K562 (cell line): ENCODE measurements around the gene CACNA1I. TPM values are rescaled to one million over a fixed set of nuclear protein-coding genes. Genes with fewer than 3 reads are reported as not detected.

Experiments
- ATAC-seq: fragments of 200-7000 bp; cut with Tn5 transposase; 3 replicates; pipeline ENCODE4 v1.9.1; 2020; ENCODE audit warnings: moderate library complexity
- BruUV-seq: library from RNA; stranded (reverse); fragments of 400-500 nt; replicated peaks from 2 replicates; lab custom pipeline; 2021; lab: Mats Ljungman, UMichigan
- CTCF ChIA-PET: fragments of 300-600 bp; formaldehyde crosslinking; extraction: SDS; loops from one replicate; lab custom pipeline; 2021; ENCODE audit warnings: low intra/inter-chr PET ratio; lab: Yijun Ruan, JAX
- POLR2A ChIA-PET: fragments of 300-600, 350-650 bp; sonication (Branson Sonifier 250); formaldehyde crosslinking; extraction: SDS; loops from one replicate; lab custom pipeline; 2021; ENCODE audit warnings: antibody characterized with exemption, inconsistent platforms; lab: Yijun Ruan, JAX
- DNase-seq, 4 experiments: peaks; one replicate each; pipeline versions ENCODE4 v3.0.0 to v3.0.0-alpha.2; 2011 to 2018; ENCODE audit warnings: low spot score in 3 of 4, mixed read lengths in 3 of 4; ENCODE audit errors: extremely low read depth in 1 of 4
- FAIRE-seq: peaks from 2 replicates; lab custom pipeline; 2011; peaks lifted over from hg19 to GRCh38; lab: Jason Lieb, UNC
- H2AFZ ChIP-seq: 2 replicates; pipeline ENCODE4 v1.6.0; 2011; ENCODE audit warnings: low read depth, low read length, control low read depth, inconsistent platforms
- H3K27ac ChIP-seq: fragments of 200-600 bp; 3 replicates; pipeline ENCODE4 v1.8.0; 2011; ENCODE audit warnings: low read depth, mild to moderate bottlenecking, control low read depth, inconsistent platforms, low read length, moderate library complexity, mixed read lengths; ENCODE audit errors: extremely low read depth
- H3K27me3 ChIP-seq, 2 experiments: fragments of 300-600 bp in 1 of 2; 2 replicates in 1 of 2; 3 replicates in 1 of 2; pipeline versions ENCODE4 v1.6.0 to v1.8.0; 2011; ENCODE audit warnings: inconsistent platforms in 2 of 2, low read length in 2 of 2, mild to moderate bottlenecking in 1 of 2, mixed read lengths in 1 of 2, moderate library complexity in 1 of 2; ENCODE audit not compliant: control insufficient read depth in 2 of 2, insufficient read depth in 2 of 2
- H3K36me3 ChIP-seq: fragments of 300-600 bp; 3 replicates; pipeline ENCODE4 v1.8.0; 2011; ENCODE audit warnings: mild to moderate bottlenecking, low read length, inconsistent platforms; ENCODE audit not compliant: control insufficient read depth, insufficient read depth
- H3K4me1 ChIP-seq, 2 experiments: fragments of 200-600 bp in 1 of 2; replicated peaks in 1 of 2; 2 replicates in 1 of 2; 3 replicates in 1 of 2; pipeline versions ENCODE4 v1.5.1 to v1.8.0; 2011; ENCODE audit warnings: inconsistent platforms in 2 of 2, low read length in 2 of 2, mild to moderate bottlenecking in 1 of 2, mixed read lengths in 1 of 2, moderate library complexity in 1 of 2; ENCODE audit not compliant: control insufficient read depth in 2 of 2, insufficient read depth in 2 of 2
- H3K4me2 ChIP-seq: 2 replicates; pipeline ENCODE4 v1.6.1; 2011; ENCODE audit warnings: low read length, control low read depth, inconsistent platforms, mixed read lengths; ENCODE audit not compliant: insufficient read depth
- H3K4me3 ChIP-seq: fragments of 200-600 bp; sonication (generic), shearing (Covaris generic); 2 replicates; pipeline ENCODE4 v1.5.1; 2016; ENCODE audit warnings: control low read depth, inconsistent platforms
- H3K79me2 ChIP-seq: fragments of 200-600 bp; 3 replicates; pipeline ENCODE4 v1.8.0; 2011; ENCODE audit warnings: low read length, inconsistent platforms; ENCODE audit not compliant: control insufficient read depth, insufficient read depth
- H3K9ac ChIP-seq, 2 experiments: 2 replicates each; pipeline versions ENCODE4 v1.6.0 to v1.6.1; 2011; ENCODE audit warnings: low read depth in 2 of 2, low read length in 2 of 2, control low read depth in 1 of 2, inconsistent platforms in 1 of 2, mild to moderate bottlenecking in 1 of 2, mixed read lengths in 1 of 2; ENCODE audit not compliant: insufficient read depth in 1 of 2
- H3K9me1 ChIP-seq: one replicate; pipeline ENCODE4 v1.6.0; 2011; ENCODE audit warnings: inconsistent platforms, mild to moderate bottlenecking, low read length, moderate library complexity; ENCODE audit not compliant: control insufficient read depth, insufficient read depth
- H3K9me3 ChIP-seq: replicated peaks from 2 replicates; pipeline ENCODE4 v1.5.1; 2011; ENCODE audit warnings: low read depth, low read length, inconsistent platforms; ENCODE audit not compliant: control insufficient read depth, insufficient read depth
- H4K20me1 ChIP-seq: replicated peaks from 2 replicates; pipeline ENCODE4 v1.6.1; 2011; ENCODE audit warnings: low read length, inconsistent platforms, mixed read lengths; ENCODE audit not compliant: control insufficient read depth, insufficient read depth
- C11orf30 ChIP-seq: fragments of 450-650 bp; IDR thresholded peaks from 2 replicates; pipeline ENCODE4 v1.6.1; 2016; ENCODE audit warnings: low read depth, mild to moderate bottlenecking
- CBX3 ChIP-seq, 2 experiments: IDR thresholded peaks; 1 replicate in 1 of 2; 2 replicates in 1 of 2; pipeline ENCODE4 v1.6.1; 2012; ENCODE audit warnings: inconsistent platforms in 2 of 2, low read length in 2 of 2, borderline replicate concordance in 1 of 2, control low read depth in 1 of 2
- DMBX1 ChIP-seq: fragments of 250-450 bp; sonication (Bioruptor Pico); IDR thresholded peaks from 2 replicates; pipeline ENCODE4 v1.8.0; 2022; ENCODE audit warnings: inconsistent platforms, mild to moderate bottlenecking, moderate library complexity, borderline replicate concordance
- DPF2 ChIP-seq: fragments of 450-650 bp; IDR thresholded peaks from 2 replicates; pipeline ENCODE4 v1.6.1; 2016
- EGR1 ChIP-seq: fragments of 450-650 bp; conservative IDR thresholded peaks from 2 replicates; pipeline ENCODE4 v1.6.1; 2017; ENCODE audit warnings: mild to moderate bottlenecking
- EP400 ChIP-seq: fragments of 450-650 bp; IDR thresholded peaks from 2 replicates; pipeline ENCODE4 v1.6.1; 2017; ENCODE audit warnings: antibody characterized with exemption, mild to moderate bottlenecking, moderate library complexity
- GTF2F1 ChIP-seq: IDR thresholded peaks from 2 replicates; pipeline ENCODE4 v1.6.1; 2011; ENCODE audit warnings: low read depth, low read length, improper control_type of control experiment
- KLF10 ChIP-seq: fragments of 250-450 bp; sonication (Bioruptor Pico); IDR thresholded peaks from 2 replicates; pipeline ENCODE4 v1.6.1; 2021; ENCODE audit warnings: matching md5 sums
- NCOA6 ChIP-seq: fragments of 450-650 bp; IDR thresholded peaks from 2 replicates; pipeline ENCODE4 v1.6.1; 2017; ENCODE audit warnings: mild to moderate bottlenecking
- NEUROD1 ChIP-seq: fragments of 150-350 bp; IDR thresholded peaks from 2 replicates; pipeline ENCODE4 v1.6.1; 2014; ENCODE audit warnings: borderline replicate concordance, low read length, low read depth; ENCODE audit not compliant: partially characterized antibody
- NFATC3 ChIP-seq: fragments of 450-650 bp; IDR thresholded peaks from 2 replicates; pipeline ENCODE4 v1.6.1; 2017; ENCODE audit warnings: mild to moderate bottlenecking
- POLR2H ChIP-seq: IDR thresholded peaks from 2 replicates; pipeline ENCODE4 v1.6.1; 2016; ENCODE audit warnings: missing genetic modification characterization, low read depth, mild to moderate bottlenecking, control low read depth, missing compliant biosample characterization, moderate library complexity
- POLR3A ChIP-seq: IDR thresholded peaks from 2 replicates; pipeline ENCODE4 v1.6.1; 2011; ENCODE audit warnings: borderline replicate concordance, mild to moderate bottlenecking, moderate library complexity; ENCODE audit not compliant: insufficient read length, insufficient read depth; ENCODE audit errors: extremely low read depth
- RNF2 ChIP-seq: sonication (generic); IDR thresholded peaks from 2 replicates; pipeline ENCODE4 v1.6.1; 2016
- ZNF445 ChIP-seq: fragments of 250-450 bp; sonication (Bioruptor Pico); IDR thresholded peaks from 2 replicates; pipeline ENCODE4 v1.4.0; 2020; ENCODE audit warnings: low read depth, mild to moderate bottlenecking, moderate library complexity
- ZNF589 ChIP-seq: fragments of 200-800 bp; sonication (Bioruptor generic); IDR thresholded peaks from 2 replicates; pipeline ENCODE4 v1.6.1; 2016; ENCODE audit warnings: low read depth, missing genetic modification characterization, missing compliant biosample characterization
- WGBS: fragments of 100-300 bp; shearing (Covaris generic); methylation state at CpG from one replicate; pipeline ENCODE4 v1.1.6; 2016; ENCODE audit warnings: low coverage, mixed read lengths; ENCODE audit not compliant: insufficient coverage; ENCODE audit errors: missing lambda C conversion rate; 5-methylcytosine and 5-hydroxymethylcytosine counted together
- in situ Hi-C: fragments of 300-500 bp; cut with MboI; formaldehyde crosslinking; loops from 4 replicates; pipeline ENCODE4 v1.15.0; 2018; ENCODE audit warnings: inconsistent platforms, mixed read lengths
- intact Hi-C: fragments of 100-400 bp; cut with micrococcal nuclease; formaldehyde crosslinking; loops from 2 replicates; pipeline ENCODE4 v1.14.2; 2022
- polyA plus RNA-seq, 8 experiments: library from polyadenylated mRNA; depleted of rRNA in 4 of 8; stranded (reverse) in 5 of 8; unstranded in 3 of 8; fragments of >200 nt; fragmentation: Nextera tagmentation in 2 of 8; fragmentation: Illumina TruSeq in 1 of 8; extraction: Ambion mirVana in 2 of 8; extraction: Trizol in 1 of 8; gene quantifications; 2 replicates each; pipeline versions ENCODE4 v1.2.1 to v1.2.3, GENCODE V29; 2011 to 2014; ENCODE audit warnings: inconsistent platforms in 1 of 8, missing spikeins in 1 of 8
- total RNA-seq, 7 experiments: library from RNA; depleted of rRNA in 6 of 7; stranded (reverse); fragments of >200 nt in 6 of 7; fragmentation: Illumina TruSeq in 2 of 7; extraction: Trizol in 2 of 7; gene quantifications; 2 replicates each; pipeline versions ENCODE4 v1.2.1 to v1.2.3, GENCODE V29; 2011 to 2021; ENCODE audit warnings: low replicate concordance in 1 of 7

The CACNA1I gene
- total and polyA plus RNA-seq, 9 of the 15 experiments (the other 6 are each of a cell fraction or from before 2014, with no cell fraction given), result 0.01 to 0.79 (median 0.32) TPM; not detected in 1

- Histone ChIP-seq H3K4me3 (no peak overlapping the region), H3K9me1 (no peaks in the 10 kb centered on the region), H3K27ac (no peak overlapping the region), H3K79me2 (no peaks in the 10 kb centered on the region), H3K4me1 (peaks cover 0 to 28% of the 10 kb centered on the region in 2 experiments; a peak in 2 of 5 replicates), H2AFZ (no peak overlapping the region), H3K36me3 (no peaks in the 10 kb centered on the region), H4K20me1 (no peaks in the 10 kb centered on the region), H3K4me2 (no peak overlapping the region), H3K9me3 (no peaks in the 10 kb centered on the region), H3K9ac (no peak overlapping the region), H3K27me3 (no peaks in the 10 kb centered on the region)
- CTCF ChIA-PET, result no interaction called here
- no peak for TF ChIP-seq POLR3A
- TF ChIP-seq CBX3 (IDR thresholded peaks at IDR 0.05; ENCODE audit: borderline replicate concordance in 1 of 2, low read length in 2 of 2), result no peak
- TF ChIP-seq EP400, result no peak
- no peak for TF ChIP-seq NFATC3
- no peak for TF ChIP-seq KLF10
- TF ChIP-seq NEUROD1, result no peak
- TF ChIP-seq C11orf30, result no peak
- no peak for TF ChIP-seq ZNF445 (CRISPR knock-in tag)
- no peak for TF ChIP-seq EGR1
- TF ChIP-seq DMBX1 (CRISPR knock-in tag), result no peak
- no peak for TF ChIP-seq ZNF589 (CRISPR knock-in tag)
- TF ChIP-seq GTF2F1, result no peak
- no peak for TF ChIP-seq POLR2H (tag)
- TF ChIP-seq DPF2, result no peak
- TF ChIP-seq RNF2, result no peak
- TF ChIP-seq NCOA6, result no peak
- FAIRE-seq (no peak), ATAC-seq (no peak), DNase-seq (no peak)
- no TSS peak for BruUV-seq
- intact Hi-C loops (no loop called here), in situ Hi-C loops (no loop called here)
- WGBS, result 55% methylated on average over 12 of the region's 15 CpGs
- POLR2A ChIA-PET, result interaction anchor here (0.6 kb wide), 1 partner anchor 10 kb away, joined by 4 read pairs; no protein-coding TSS in a partner anchor
Observed at GRCh38 chr22:39710380-39711150, 140.0 kb downstream of the CACNA1I start.
